Central memory CD8-positive, alpha-beta T cell (primary cell): Measurements from ENCODE around the gene CHPF.

ENCODE experiments used
- ATAC-seq: fragments of 150-1000 bp; cut with Tn5 transposase; replicated peaks from 2 replicates; pipeline ENCODE4 v1.10.0; 2022; ENCODE audit warnings: mild to moderate bottlenecking, moderate FRiP score, moderate number of reproducible peaks; ENCODE audit not compliant: poor library complexity, severe bottlenecking; ENCODE audit errors: extremely low read depth
- DNase-seq, 2 donors: peaks; one replicate each; pipeline ENCODE4 v3.0.0; 2021; ENCODE audit warnings: low spot score in 2 of 2
- H3K27ac Mint-ChIP-seq: one replicate; pipeline ENCODE4 v1.8.0; 2022; ENCODE audit warnings: low read depth, mild to moderate bottlenecking, moderate library complexity, mixed read lengths
- H3K27me3 Mint-ChIP-seq: one replicate; pipeline ENCODE4 v1.8.0; 2022; ENCODE audit warnings: mixed read lengths
- H3K36me3 Mint-ChIP-seq: one replicate; pipeline ENCODE4 v1.8.0; 2022; ENCODE audit warnings: mild to moderate bottlenecking, moderate library complexity, mixed read lengths; ENCODE audit not compliant: insufficient read depth
- H3K4me1 Mint-ChIP-seq: one replicate; pipeline ENCODE4 v1.8.0; 2022; ENCODE audit warnings: mixed read lengths
- H3K4me3 Mint-ChIP-seq: one replicate; pipeline ENCODE4 v1.8.0; 2022; ENCODE audit warnings: mild to moderate bottlenecking, moderate library complexity, mixed read lengths
- H3K9me3 Mint-ChIP-seq: one replicate; pipeline ENCODE4 v1.8.0; 2022; ENCODE audit warnings: mixed read lengths

CHPF gene

GRCh38 chr2:219553168-219553417 is 9.5 kb upstream of the CHPF start:
- Mint-ChIP-seq H3K9me3 (no peaks in the 10 kb centered on the region), H3K4me3 (no peak overlapping the region), H3K4me1 (no peaks in the 10 kb centered on the region)

DNA sequence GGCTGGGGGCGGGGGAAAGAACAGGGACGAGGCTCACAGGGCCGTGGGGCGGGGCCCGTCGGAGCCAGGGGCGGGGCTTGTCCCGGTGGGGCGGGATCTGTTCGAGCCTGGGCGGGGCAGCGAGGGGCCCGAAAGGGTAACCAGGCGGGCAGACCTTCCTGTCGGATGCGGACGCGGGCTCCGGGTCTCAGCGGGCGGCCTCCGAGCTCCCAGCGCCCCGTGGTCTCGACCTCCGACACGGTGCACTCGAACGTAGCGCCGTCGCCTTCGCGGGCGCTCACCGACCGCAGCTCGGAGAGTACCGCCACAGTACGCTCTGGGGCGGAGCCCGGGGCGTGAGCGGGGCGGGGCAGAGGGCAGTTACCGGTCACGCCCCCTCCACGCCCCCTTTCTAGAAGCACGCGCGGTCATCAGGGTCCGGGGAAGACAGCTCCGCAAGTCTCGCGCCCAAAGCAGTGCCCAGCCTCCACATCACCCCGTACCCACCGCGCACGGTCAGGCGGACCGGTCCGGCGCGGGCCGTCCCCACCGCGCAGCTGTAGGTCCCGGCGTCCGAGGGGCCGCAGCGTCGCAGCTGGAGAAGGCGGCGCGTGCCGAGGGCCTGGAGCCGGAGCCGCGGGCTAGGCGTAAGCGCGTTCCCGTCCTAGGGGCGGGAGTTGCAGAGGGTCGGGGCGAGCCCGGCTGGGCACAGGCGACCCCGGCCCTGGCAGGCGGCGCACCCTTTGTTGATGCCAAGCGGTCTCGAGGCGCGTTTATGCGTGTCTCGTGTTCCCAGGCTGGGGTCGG is 9.0 kb upstream of the CHPF start:
- Mint-ChIP-seq H3K36me3 (peaks cover 6% of the 10 kb centered on the region), H3K9me3 (no peaks in the 10 kb centered on the region), H3K4me3 (peak overlapping the region; percentile 76), H3K27me3 (peaks cover 71% of the 10 kb centered on the region), H3K27ac (no peak overlapping the region), H3K4me1 (no peaks in the 10 kb centered on the region)
- DNase-seq (peak; percentile 65 to 68), ATAC-seq (peak; percentile 86)

More at GRCh38 chr2:219553168-219553417, 9.5 kb upstream of the CHPF start:
- H3K27ac Mint-ChIP-seq = no peak overlapping the region
- H3K36me3 Mint-ChIP-seq = peaks cover 6% of the 10 kb centered on the region
- DNase-seq (no peak), ATAC-seq (no peak)
- peaks cover 69% of the 10 kb centered on the region for H3K27me3 Mint-ChIP-seq

DNA sequence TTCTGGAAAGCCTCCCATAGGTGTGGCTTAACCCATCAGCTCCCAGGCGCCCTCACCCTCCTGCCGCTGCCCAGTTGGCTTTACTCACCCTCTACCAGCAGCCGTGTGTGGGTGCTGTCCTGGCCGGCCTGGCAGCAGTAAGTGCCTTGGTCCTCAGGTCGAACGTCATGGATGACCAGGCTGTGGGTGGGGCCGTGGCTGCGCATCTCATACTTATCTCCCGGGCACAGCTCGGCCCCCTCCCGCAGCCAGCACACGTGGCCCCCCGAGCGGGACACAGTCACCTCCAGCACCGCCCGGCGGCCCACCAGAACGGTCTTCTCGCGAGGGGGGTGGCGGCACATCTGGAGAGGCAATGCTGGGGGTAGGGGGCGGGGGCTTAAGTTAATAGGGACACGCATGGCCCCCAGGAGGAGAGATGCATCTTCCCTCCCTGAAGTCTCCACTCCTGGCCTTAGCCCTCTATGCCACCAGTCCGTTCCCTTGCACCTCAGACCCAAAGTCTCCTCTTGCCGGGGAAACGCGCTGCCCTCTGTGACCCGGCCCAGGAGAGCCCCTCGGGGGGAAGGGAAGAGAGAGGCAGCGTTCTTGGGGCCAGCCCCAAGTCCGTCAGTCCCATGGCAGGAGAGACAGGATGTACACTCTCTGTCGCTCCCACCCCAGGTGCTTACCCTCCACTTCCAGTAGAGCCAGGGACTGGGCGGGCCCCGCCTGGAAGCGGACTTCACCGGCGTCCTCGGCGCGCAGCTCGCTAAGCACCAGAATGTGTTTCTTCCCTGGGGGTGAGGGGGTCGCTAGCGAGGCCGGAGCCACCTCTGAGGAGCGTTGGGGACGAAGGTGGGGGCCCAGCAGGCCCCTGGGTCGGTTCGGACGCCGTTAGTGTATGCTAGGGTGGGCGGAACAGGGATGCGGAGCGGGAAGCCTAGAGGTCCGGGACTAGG is 8.1 kb upstream of the CHPF start:
- H3K27me3 Mint-ChIP-seq = peaks cover 71% of the 10 kb centered on the region
- H3K36me3 Mint-ChIP-seq = peaks cover 6% of the 10 kb centered on the region
- DNase-seq (no peak), ATAC-seq (peak; percentile 4)
- H3K27ac Mint-ChIP-seq = no peak overlapping the region
- H3K4me1 Mint-ChIP-seq = no peaks in the 10 kb centered on the region
- H3K4me3 Mint-ChIP-seq = peak overlapping the region; percentile 76
- no peaks in the 10 kb centered on the region for H3K9me3 Mint-ChIP-seq

DNA sequence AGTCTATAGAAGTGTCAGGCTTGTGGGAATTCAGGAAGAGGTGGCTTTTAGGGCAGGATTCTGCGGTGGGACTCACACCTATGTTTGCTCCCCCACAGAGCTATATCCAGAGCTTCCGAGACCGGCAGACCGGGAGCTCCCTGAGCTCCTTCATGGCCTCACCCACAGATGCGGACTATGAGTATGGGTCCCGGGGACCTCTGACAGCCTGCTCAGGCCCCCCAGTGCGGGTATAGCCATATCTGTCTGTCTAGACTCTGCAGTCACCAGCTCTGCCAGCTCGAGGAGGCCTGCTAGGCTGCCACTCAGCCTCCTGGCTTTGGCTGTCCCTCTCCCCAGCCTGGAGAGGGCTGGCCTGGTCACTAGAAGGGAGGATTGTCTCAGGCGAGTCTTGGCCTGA is 6.0 kb upstream of the CHPF start:
- Mint-ChIP-seq H3K9me3 (no peaks in the 10 kb centered on the region), H3K27me3 (peaks cover 55% of the 10 kb centered on the region), H3K4me1 (peaks cover 4% of the 10 kb centered on the region), H3K4me3 (no peak overlapping the region), H3K27ac (no peak overlapping the region), H3K36me3 (peaks cover 9% of the 10 kb centered on the region)
- DNase-seq = no peak
- ATAC-seq = no peak

- DNase-seq (no peak), ATAC-seq (no peak)
- Mint-ChIP-seq H3K27me3 (peaks cover 49% of the 10 kb centered on the region), H3K9me3 (no peaks in the 10 kb centered on the region), H3K36me3 (peaks cover 12% of the 10 kb centered on the region), H3K4me3 (no peak overlapping the region), H3K4me1 (peaks cover 10% of the 10 kb centered on the region), H3K27ac (no peak overlapping the region)
These were observed 5.4 kb upstream of the CHPF start for GRCh38 chr2:219548990-219549389.

- ATAC-seq (no peak), DNase-seq (no peak)
- peaks cover 15% of the 10 kb centered on the region for H3K36me3 Mint-ChIP-seq
- H3K27ac Mint-ChIP-seq = no peak overlapping the region
- H3K4me1 Mint-ChIP-seq = peaks cover 13% of the 10 kb centered on the region
- H3K27me3 Mint-ChIP-seq = peaks cover 39% of the 10 kb centered on the region
- H3K4me3 Mint-ChIP-seq = no peak overlapping the region
- no peaks in the 10 kb centered on the region for H3K9me3 Mint-ChIP-seq
These were observed 4.0 kb upstream of the CHPF start for GRCh38 chr2:219547621-219548020.

DNA sequence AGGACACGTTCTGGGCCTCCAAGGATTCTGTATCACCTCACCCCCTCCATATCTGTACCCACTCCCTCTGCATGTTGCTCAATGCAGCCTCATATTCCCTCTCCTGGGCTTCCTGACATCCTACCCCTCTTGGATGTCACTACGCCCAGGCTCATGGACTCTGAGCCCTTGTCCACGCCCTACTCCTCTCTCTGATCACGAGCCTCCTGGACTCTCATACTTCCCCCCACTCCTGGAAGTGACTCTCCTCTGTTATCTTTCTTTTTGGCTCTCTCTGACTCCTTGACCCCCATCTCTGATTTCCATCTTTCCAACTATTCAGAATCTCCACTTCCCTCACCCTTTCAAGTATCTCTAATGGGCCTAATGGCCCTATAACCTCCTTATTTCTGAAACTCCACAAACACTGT is 2.3 kb upstream of the CHPF start:
- H3K27ac Mint-ChIP-seq = no peak overlapping the region
- peaks cover 26% of the 10 kb centered on the region for H3K27me3 Mint-ChIP-seq
- no peak for DNase-seq
- H3K4me1 Mint-ChIP-seq = peaks cover 18% of the 10 kb centered on the region
- no peak overlapping the region for H3K4me3 Mint-ChIP-seq
- ATAC-seq = no peak
- H3K36me3 Mint-ChIP-seq = peaks cover 8% of the 10 kb centered on the region
- H3K9me3 Mint-ChIP-seq = no peaks in the 10 kb centered on the region

DNA sequence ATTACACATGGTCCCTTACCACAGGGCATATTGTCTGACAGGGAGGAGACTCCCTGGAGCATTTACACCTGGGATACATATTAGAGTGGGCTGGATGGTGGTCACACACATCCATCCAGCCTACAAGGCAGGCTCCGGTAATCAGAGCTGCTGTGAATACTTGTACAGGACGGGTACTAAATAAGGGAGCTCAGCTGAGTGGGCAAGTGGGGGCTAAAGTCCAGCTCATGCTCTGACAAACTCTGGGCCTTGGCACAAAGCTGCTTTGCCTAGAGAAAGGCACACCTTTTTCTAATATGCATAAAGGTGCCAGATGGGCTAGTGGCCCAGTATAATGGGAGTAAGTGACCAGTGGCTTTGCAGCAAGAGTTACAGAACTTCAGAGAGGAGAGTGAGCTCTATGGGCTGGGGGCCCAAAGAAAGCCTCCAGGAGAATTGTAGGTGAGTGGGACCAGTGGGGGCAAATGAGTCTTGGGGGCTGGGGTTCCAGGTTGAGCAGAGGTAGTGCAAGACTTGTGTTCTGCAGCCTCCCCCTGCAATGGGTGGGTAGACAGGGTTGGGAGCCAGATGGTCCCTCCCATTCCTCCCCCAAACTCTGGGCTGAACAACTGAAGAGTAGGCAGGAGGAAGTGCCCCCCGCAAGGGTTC is 1.8 kb upstream of the CHPF start:
- Mint-ChIP-seq H3K36me3 (peaks cover 8% of the 10 kb centered on the region), H3K4me3 (no peak overlapping the region), H3K4me1 (peaks cover 18% of the 10 kb centered on the region), H3K9me3 (no peaks in the 10 kb centered on the region), H3K27ac (no peak overlapping the region), H3K27me3 (peaks cover 21% of the 10 kb centered on the region)
- ATAC-seq (no peak), DNase-seq (no peak)

GRCh38 chr2:219544567-219544966 is 958 bp upstream of the CHPF start:
- DNase-seq (no peak), ATAC-seq (no peak)
- H3K9me3 Mint-ChIP-seq = no peaks in the 10 kb centered on the region
- peaks cover 18% of the 10 kb centered on the region for H3K4me1 Mint-ChIP-seq
- H3K27ac Mint-ChIP-seq = peak overlapping the region; percentile 79
- H3K4me3 Mint-ChIP-seq = peak overlapping the region; percentile 79
- H3K36me3 Mint-ChIP-seq = peaks cover 8% of the 10 kb centered on the region
- H3K27me3 Mint-ChIP-seq = peaks cover 17% of the 10 kb centered on the region

GRCh38 chr2:219542931-219543595 is 546 bp downstream of the CHPF start:
- Mint-ChIP-seq H3K27ac (no peak overlapping the region), H3K4me3 (peak overlapping the region; percentile 79), H3K36me3 (peaks cover 11% of the 10 kb centered on the region), H3K27me3 (peaks cover 2% of the 10 kb centered on the region), H3K9me3 (no peaks in the 10 kb centered on the region), H3K4me1 (peaks cover 18% of the 10 kb centered on the region)
- ATAC-seq (peak; percentile 41), DNase-seq (peak in 1 of 2 donors; percentile 13)

- peak; percentile 45 for ATAC-seq
- Mint-ChIP-seq H3K4me3 (peak overlapping the region; percentile 79), H3K9me3 (no peaks in the 10 kb centered on the region), H3K27ac (no peak overlapping the region), H3K36me3 (peaks cover 14% of the 10 kb centered on the region), H3K27me3 (no peaks in the 10 kb centered on the region), H3K4me1 (peaks cover 18% of the 10 kb centered on the region)
- DNase-seq = peak; percentile 78 to 88
These were observed 1.9 kb downstream of the CHPF start for GRCh38 chr2:219541611-219542180.
